ENCODE measurements around the gene CLDND2. TPM values are rescaled to one million over a fixed set of nuclear protein-coding genes. Genes with fewer than 3 reads are reported as not detected.

CLDND2 gene
- total RNA-seq, 1 donor = 0.36 TPM

GRCh38 chr19:51345076-51345620 lies 23.7 kb downstream of the CLDND2 start:
- H3K4me3 ChIP-seq (ENCODE audit: low read depth, low read length) = no peak overlapping the region
- no peak for DNase-seq (ENCODE audit: low read depth)
- no peak for TF ChIP-seq CTCF (IDR thresholded peaks at IDR 0.05; ENCODE audit: insufficient read depth, low read length)

GRCh38 chr19:51342631-51343569 lies 25.9 kb downstream of the CLDND2 start:
- DNase-seq (ENCODE audit: low read depth) = no peak
- no peak overlapping the region for H3K4me3 ChIP-seq (ENCODE audit: low read depth, low read length)
- TF ChIP-seq CTCF (IDR thresholded peaks at IDR 0.05; ENCODE audit: insufficient read depth, low read length) = no peak

DNA sequence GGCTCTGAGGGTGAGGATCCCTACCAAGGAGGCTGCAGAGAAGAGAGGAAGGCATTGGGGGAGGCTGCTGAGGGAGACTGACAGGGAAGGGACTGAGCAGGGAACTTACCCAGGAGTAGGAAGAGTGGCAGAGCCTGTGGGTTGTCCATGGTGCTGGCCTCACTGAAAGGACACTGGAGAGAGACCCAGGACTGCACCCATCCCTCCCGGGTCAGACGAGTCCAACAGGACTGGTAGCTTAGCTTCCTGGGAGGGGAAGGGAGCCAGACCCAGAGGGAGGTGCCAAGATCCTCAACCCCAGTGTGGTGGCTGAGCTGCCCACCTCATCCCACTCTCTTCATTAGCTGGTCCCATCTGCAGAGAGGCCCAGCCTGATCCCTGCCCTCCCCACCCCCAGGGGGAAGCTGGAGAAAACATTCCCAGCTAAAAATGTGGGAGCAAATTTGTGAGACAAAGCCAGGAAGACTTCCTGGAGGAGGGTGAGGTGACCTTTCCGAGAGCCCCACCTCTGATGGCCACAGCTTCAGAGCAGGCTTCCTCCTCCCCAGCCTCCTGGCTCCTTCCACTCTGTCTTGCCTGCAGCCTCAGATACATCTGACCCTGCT lies 26.7 kb downstream of the CLDND2 start, which contains the start of gene VSIG10L:
Gene VSIG10L, minus strand, starts transcription at position 164 of the 605 bp plus-strand sequence. Its CDS starts 15 bp downstream, at position 149.
- DNase-seq (ENCODE audit: low read depth) = no peak
- TF ChIP-seq CTCF (IDR thresholded peaks at IDR 0.05; ENCODE audit: insufficient read depth, low read length) = no peak
- H3K4me3 ChIP-seq (ENCODE audit: low read depth, low read length) = no peak within 1 kb of the TSS

DNA sequence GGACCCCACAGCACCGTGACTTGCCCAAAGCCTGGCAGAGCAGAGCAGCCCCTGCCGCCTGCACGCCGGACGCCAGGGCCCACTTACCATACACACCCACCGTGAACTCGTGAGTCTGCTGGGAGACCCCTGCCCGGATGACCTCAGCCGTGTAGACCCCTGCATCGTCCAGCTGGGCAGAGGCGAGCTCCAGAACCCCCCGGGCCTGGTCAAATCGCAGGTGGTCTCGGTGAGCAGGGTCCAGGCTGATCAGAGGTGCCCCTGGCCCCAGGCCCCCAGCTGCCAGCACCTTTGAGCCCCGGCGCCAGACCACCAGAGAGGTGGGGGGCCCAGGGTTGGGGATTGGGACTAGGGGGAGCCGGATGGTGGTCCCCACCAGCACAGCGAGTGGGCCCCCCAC lies 27.7 kb downstream of the CLDND2 start:
- no peak for TF ChIP-seq CTCF (IDR thresholded peaks at IDR 0.05; ENCODE audit: insufficient read depth, low read length)
- H3K4me3 ChIP-seq (ENCODE audit: low read depth, low read length) = no peak overlapping the region
- no peak for DNase-seq (ENCODE audit: low read depth)

DNA sequence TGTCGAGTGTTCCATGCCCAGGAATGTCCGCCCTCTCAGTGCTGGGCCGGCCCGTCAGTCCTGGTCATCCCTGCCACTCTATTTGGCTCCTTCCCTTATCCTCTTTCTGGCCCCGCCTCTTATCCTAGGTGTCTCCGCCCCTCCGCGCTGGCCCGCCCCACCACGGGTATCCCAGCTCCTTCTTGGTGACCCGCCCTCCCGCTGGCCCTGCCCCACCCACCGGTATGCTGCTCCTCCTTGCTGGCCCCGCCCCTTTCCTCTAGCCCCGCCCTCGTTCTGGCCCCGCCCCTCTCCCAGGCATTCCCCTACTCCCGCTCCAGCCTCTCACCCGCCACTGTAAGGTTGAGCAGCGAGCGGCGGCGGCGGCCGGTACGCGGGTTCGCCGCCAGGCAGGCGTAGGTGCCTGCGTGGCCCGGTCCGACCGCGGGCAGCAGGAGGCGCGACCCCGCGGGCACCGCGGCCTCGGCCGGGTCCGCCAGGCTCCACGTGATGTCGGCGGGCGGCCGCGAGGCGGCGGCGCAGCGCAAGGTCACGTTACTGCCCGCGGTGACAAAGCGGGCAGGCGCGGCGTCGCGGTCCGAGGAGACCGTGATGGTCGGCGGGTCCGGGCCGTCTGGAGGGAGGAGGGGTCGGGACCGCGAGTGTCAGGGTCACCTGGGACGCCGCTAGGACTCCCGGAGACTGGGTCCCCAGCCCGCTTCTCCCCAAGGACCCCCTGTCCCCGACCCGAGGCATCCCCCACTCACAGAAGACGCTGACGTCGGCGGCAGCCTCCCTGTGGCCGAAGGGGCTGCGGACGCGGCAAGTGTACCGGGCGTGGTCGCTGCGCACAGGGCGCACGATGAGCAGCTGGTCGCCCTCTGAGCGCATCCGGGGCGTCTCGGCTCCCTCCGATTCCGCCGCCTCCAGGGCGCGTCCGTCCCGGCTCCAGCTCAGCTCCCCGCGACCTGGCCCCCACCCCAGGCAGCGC lies 28.8 kb downstream of the CLDND2 start:
- peak; percentile 1 for TF ChIP-seq CTCF (IDR thresholded peaks at IDR 0.05; ENCODE audit: insufficient read depth, low read length)
- peak overlapping the region; percentile 74 for H3K4me3 ChIP-seq (ENCODE audit: low read depth, low read length)

GRCh38 chr19:51339313-51339686 lies 29.5 kb downstream of the CLDND2 start:
- TF ChIP-seq CTCF (IDR thresholded peaks at IDR 0.05; ENCODE audit: insufficient read depth, low read length) = peak; percentile 8

More for the DNA sequence above, 28.8 kb downstream of the CLDND2 start:
- peak; percentile 93 for DNase-seq (ENCODE audit: low read depth)

More at GRCh38 chr19:51339313-51339686, 29.5 kb downstream of the CLDND2 start:
- H3K4me3 ChIP-seq (ENCODE audit: low read depth, low read length) = peak overlapping the region; percentile 74
- no peak for DNase-seq (ENCODE audit: low read depth)
